Activated CD4-positive, alpha-beta T cell treated with anti-CD3 and anti-CD28 coated beads, Interleukin-2, amount 10 ng/mL, durations not matched to agents 7 days and 5 days (primary cell): ENCODE measurements around the gene NR2F1-AS1. TPM values are rescaled to one million over a fixed set of nuclear protein-coding genes. Genes with fewer than 3 reads are reported as not detected.

Source experiments
- CTCF ChIA-PET: fragments of 350-600 bp; sonication (Branson Sonifier 250); formaldehyde crosslinking; loops from one replicate; lab custom pipeline; 2021; ENCODE audit warnings: antibody characterized with exemption; lab: Charles Lee
- POLR2A ChIA-PET: fragments of 350-600 bp; sonication (Branson Sonifier 250); formaldehyde crosslinking; loops from one replicate; lab custom pipeline; 2021; ENCODE audit warnings: antibody characterized with exemption; lab: Charles Lee
- DNase-seq: peaks from one replicate; pipeline ENCODE4 v3.0.0-alpha.2; 2020
- H3K27ac Mint-ChIP-seq: one replicate; pipeline ENCODE4 v1.8.0; 2021; ENCODE audit warnings: mild to moderate bottlenecking, moderate library complexity, mixed read lengths
- H3K27me3 Mint-ChIP-seq: one replicate; pipeline ENCODE4 v1.8.0; 2021; ENCODE audit warnings: mixed read lengths
- H3K36me3 Mint-ChIP-seq: one replicate; pipeline ENCODE4 v1.8.0; 2021; ENCODE audit warnings: low read depth, mixed read lengths
- H3K4me1 Mint-ChIP-seq: one replicate; pipeline ENCODE4 v1.8.0; 2021; ENCODE audit warnings: mixed read lengths
- H3K4me3 Mint-ChIP-seq: one replicate; pipeline ENCODE4 v1.8.0; 2021; ENCODE audit warnings: mild to moderate bottlenecking, moderate library complexity, mixed read lengths
- H3K9me3 Mint-ChIP-seq: one replicate; pipeline ENCODE4 v1.8.0; 2021; ENCODE audit warnings: mixed read lengths
- total RNA-seq, 2 experiments: library from RNA; stranded (reverse); gene quantifications; one replicate each; pipeline ENCODE4 v1.2.3, GENCODE V29; 2021

The NR2F1-AS1 gene
- total RNA-seq, 2 experiments from 2014 or later = not detected

- ChIA-PET CTCF (interaction anchor here (0.7 to 1.0 kb wide), 2 partner anchors 17 to 1258 kb away, joined by 3 read pairs; no protein-coding TSS in a partner anchor), POLR2A (no interaction called here)
- Mint-ChIP-seq H3K27ac (peak overlapping the region; percentile 36), H3K4me1 (peaks cover 31% of the 10 kb centered on the region), H3K4me3 (peak overlapping the region; percentile 10), H3K36me3 (peaks cover 7% of the 10 kb centered on the region), H3K27me3 (peaks cover 44% of the 10 kb centered on the region), H3K9me3 (no peaks in the 10 kb centered on the region)
- DNase-seq = peak; percentile 31
Observed at GRCh38 chr5:93583768-93584595, 3.0 kb upstream of the NR2F1-AS1 start.

- DNase-seq = no peak
- Mint-ChIP-seq H3K4me3 (no peak overlapping the region), H3K27ac (peak overlapping the region; percentile 36), H3K4me1 (peaks cover 27% of the 10 kb centered on the region), H3K27me3 (peaks cover 46% of the 10 kb centered on the region), H3K36me3 (peaks cover 3% of the 10 kb centered on the region), H3K9me3 (no peaks in the 10 kb centered on the region)
- CTCF ChIA-PET = interaction anchor here (0.7 to 1.0 kb wide), 2 partner anchors 18 to 1258 kb away, joined by 3 read pairs; no protein-coding TSS in a partner anchor
- POLR2A ChIA-PET = no interaction called here
Observed at GRCh38 chr5:93583439-93583767, 2.4 kb upstream of the NR2F1-AS1 start.

GRCh38 chr5:93582677-93583438 is 1.8 kb upstream of the NR2F1-AS1 start, which contains the start of gene NR2F1:
NR2F1 (plus strand) TSS chr5:93583222; CDS start chr5:93585024, 1,802 bp downstream.
- peaks cover 3% of the 10 kb centered on the region for H3K36me3 Mint-ChIP-seq
- H3K27me3 Mint-ChIP-seq = peaks cover 47% of the 10 kb centered on the region
- H3K27ac Mint-ChIP-seq = peak within 1 kb of the TSS; percentile 36
- peaks cover 26% of the 10 kb centered on the region for H3K4me1 Mint-ChIP-seq
- ChIA-PET CTCF (interaction anchor here (0.6 to 1.0 kb wide), 6 partner anchors 19 to 1911 kb away, joined by 3 to 6 read pairs (median 4); no protein-coding TSS in a partner anchor), POLR2A (no interaction called here)
- DNase-seq = no peak
- no peak within 1 kb of the TSS for H3K4me3 Mint-ChIP-seq
- H3K9me3 Mint-ChIP-seq = no peaks in the 10 kb centered on the region

- no peak overlapping the region for H3K27ac Mint-ChIP-seq
- no peaks in the 10 kb centered on the region for H3K9me3 Mint-ChIP-seq
- CTCF ChIA-PET = interaction anchor here (0.6 to 0.7 kb wide), 5 partner anchors 47 to 1912 kb away, joined by 3 to 6 read pairs (median 5); no protein-coding TSS in a partner anchor
- peaks cover 22% of the 10 kb centered on the region for H3K4me1 Mint-ChIP-seq
- POLR2A ChIA-PET = no interaction called here
- H3K4me3 Mint-ChIP-seq = no peak overlapping the region
- no peak for DNase-seq
- H3K36me3 Mint-ChIP-seq = no peaks in the 10 kb centered on the region
- H3K27me3 Mint-ChIP-seq = peaks cover 47% of the 10 kb centered on the region
Observed at GRCh38 chr5:93582167-93582462, 1.1 kb upstream of the NR2F1-AS1 start.

- no peak overlapping the region for H3K27ac Mint-ChIP-seq
- CTCF ChIA-PET = interaction anchor here (1.2 kb wide), 1 partner anchor 38 kb away, joined by 3 read pairs; no protein-coding TSS in a partner anchor
- no peaks in the 10 kb centered on the region for H3K36me3 Mint-ChIP-seq
- peaks cover 50% of the 10 kb centered on the region for H3K27me3 Mint-ChIP-seq
- no peaks in the 10 kb centered on the region for H3K9me3 Mint-ChIP-seq
- H3K4me1 Mint-ChIP-seq = peaks cover 17% of the 10 kb centered on the region
- H3K4me3 Mint-ChIP-seq = no peak overlapping the region
- no peak for DNase-seq
- POLR2A ChIA-PET = no interaction called here
Observed at GRCh38 chr5:93580063-93580926, 724 bp downstream of the NR2F1-AS1 start.

GRCh38 chr5:93579692-93580062 is 1.3 kb downstream of the NR2F1-AS1 start:
- ChIA-PET POLR2A (no interaction called here), CTCF (interaction anchor here (1.2 kb wide), 1 partner anchor 39 kb away, joined by 3 read pairs; no protein-coding TSS in a partner anchor)
- peaks cover 55% of the 10 kb centered on the region for H3K27me3 Mint-ChIP-seq
- no peak for DNase-seq
- H3K9me3 Mint-ChIP-seq = no peaks in the 10 kb centered on the region
- no peak overlapping the region for H3K4me3 Mint-ChIP-seq
- H3K36me3 Mint-ChIP-seq = no peaks in the 10 kb centered on the region
- H3K4me1 Mint-ChIP-seq = peaks cover 17% of the 10 kb centered on the region
- H3K27ac Mint-ChIP-seq = no peak overlapping the region

- H3K4me3 Mint-ChIP-seq = no peak overlapping the region
- peaks cover 61% of the 10 kb centered on the region for H3K27me3 Mint-ChIP-seq
- no peak for DNase-seq
- no peaks in the 10 kb centered on the region for H3K9me3 Mint-ChIP-seq
- ChIA-PET CTCF (interaction anchor here (0.9 to 1.8 kb wide), 4 partner anchors 8 to 222 kb away, joined by 3 to 6 read pairs (median 4); no protein-coding TSS in a partner anchor), POLR2A (interaction anchor here (0.6 kb wide), 1 partner anchor 8 kb away, joined by 5 read pairs; no protein-coding TSS in a partner anchor)
- peaks cover 17% of the 10 kb centered on the region for H3K4me1 Mint-ChIP-seq
- no peak overlapping the region for H3K27ac Mint-ChIP-seq
- H3K36me3 Mint-ChIP-seq = no peaks in the 10 kb centered on the region
Observed at GRCh38 chr5:93578813-93579691, 2.0 kb downstream of the NR2F1-AS1 start.

- peaks cover 15% of the 10 kb centered on the region for H3K4me1 Mint-ChIP-seq
- ChIA-PET POLR2A (no interaction called here), CTCF (interaction anchor here (0.9 to 1.8 kb wide), 5 partner anchors 9 to 223 kb away, joined by 3 to 6 read pairs (median 4); no protein-coding TSS in a partner anchor)
- no peak overlapping the region for H3K27ac Mint-ChIP-seq
- no peaks in the 10 kb centered on the region for H3K36me3 Mint-ChIP-seq
- no peaks in the 10 kb centered on the region for H3K9me3 Mint-ChIP-seq
- peaks cover 70% of the 10 kb centered on the region for H3K27me3 Mint-ChIP-seq
- DNase-seq = no peak
- H3K4me3 Mint-ChIP-seq = no peak overlapping the region
Observed at GRCh38 chr5:93577854-93578812, 2.9 kb downstream of the NR2F1-AS1 start.

- Mint-ChIP-seq H3K36me3 (no peaks in the 10 kb centered on the region), H3K27me3 (peaks cover 78% of the 10 kb centered on the region), H3K27ac (no peak overlapping the region), H3K4me3 (no peak overlapping the region), H3K4me1 (peaks cover 16% of the 10 kb centered on the region), H3K9me3 (no peaks in the 10 kb centered on the region)
- DNase-seq = no peak
- ChIA-PET POLR2A (no interaction called here), CTCF (interaction anchor here (1.0 to 1.8 kb wide), 4 partner anchors 15 to 223 kb away, joined by 3 to 6 read pairs (median 5); no protein-coding TSS in a partner anchor)
Observed at GRCh38 chr5:93576994-93577853, 3.8 kb downstream of the NR2F1-AS1 start.
